ENCODE results near the gene ADSS2.

The ADSS2 gene

GRCh38 chr1:244445320-244446181, 6.2 kb downstream of the ADSS2 start:
- no peak for DNase-seq

DNA sequence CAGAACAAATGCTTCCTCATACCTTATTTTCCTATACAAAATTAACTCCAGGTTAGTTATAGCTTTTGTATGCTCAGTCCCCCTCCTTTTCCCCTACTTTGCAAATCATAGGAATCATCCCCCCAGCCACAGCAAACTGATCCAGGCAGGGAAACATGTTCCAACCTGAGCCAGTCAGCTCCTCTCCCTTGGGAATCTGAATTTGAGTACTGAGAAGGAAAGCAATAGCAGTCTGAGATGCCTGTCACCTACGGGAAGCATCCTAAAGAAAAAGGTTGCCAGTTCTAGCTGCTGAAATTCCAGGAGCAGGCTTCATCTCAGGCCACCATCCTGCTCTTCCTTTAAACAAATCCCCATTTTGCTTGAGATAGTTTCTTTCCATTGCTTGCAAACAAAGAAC, 6.9 kb downstream of the ADSS2 start:
- DNase-seq = no peak

GRCh38 chr1:244442850-244443249, 8.9 kb downstream of the ADSS2 start:
- DNase-seq = no peak

GRCh38 chr1:244439391-244440032, 12.2 kb downstream of the ADSS2 start:
- DNase-seq = no peak

GRCh38 chr1:244437086-244437468, 14.6 kb downstream of the ADSS2 start:
- DNase-seq = no peak

DNA sequence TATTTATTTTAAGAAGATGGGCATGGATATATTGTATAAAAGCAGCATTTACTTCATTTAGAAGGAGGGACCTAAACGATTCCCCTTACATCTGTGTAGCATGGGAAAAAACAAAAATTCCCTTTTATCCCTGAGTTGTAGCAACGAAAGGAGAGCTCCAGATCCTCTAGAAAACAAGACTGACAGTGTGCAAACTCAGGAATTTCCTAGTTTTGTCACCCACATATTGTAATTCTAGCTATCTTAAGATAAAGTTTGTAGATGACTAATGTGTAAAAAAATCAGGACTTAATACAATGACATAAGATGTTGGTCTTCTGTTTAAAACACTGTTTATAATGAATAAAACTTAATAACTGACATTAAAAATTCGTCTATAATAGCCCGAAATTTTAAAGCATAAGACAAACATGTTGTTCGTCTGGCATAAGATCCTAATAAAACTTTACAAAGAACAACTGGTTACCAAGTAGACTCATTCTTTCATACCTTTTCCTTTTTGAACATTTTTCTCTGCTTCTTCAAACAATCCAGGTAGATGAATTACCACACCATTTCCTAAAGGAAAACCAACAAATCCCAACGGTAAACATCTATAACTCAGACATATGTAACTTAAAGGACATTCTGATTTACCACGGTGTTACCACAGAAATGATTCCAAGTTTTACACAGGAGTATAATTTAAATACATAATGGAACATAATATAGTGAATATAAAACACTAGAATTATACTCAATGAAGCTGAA, 15.2 kb downstream of the ADSS2 start:
- DNase-seq = no peak

DNA sequence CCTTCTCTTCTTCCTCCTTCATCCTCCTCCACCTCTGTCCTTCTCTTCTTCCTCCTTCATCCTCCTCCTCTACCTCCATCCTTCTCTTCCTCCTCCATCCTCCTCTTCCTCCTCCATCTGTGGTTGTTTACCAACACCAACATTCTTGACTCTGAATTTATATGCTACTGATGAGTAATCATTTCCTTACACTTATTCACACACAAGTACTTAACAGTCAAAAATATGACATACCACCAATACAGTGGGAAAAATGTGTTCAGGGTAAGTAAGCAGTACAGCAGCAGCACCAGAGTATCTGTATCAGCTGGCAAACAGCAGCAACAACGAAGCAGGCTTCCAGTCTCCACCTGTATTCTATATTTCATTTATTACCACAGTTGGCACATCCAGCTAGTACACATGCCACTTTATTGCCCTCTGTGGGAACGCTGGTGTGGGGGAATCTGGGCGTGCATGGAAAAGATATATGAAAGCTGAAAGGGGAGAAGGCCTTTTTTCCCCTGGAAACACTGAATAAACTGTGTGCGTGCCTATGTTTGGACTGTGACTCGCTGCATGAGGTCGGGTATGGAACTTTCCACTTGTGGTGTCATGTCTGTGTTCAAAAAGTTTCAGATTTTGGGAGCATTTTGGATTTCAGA, 16.0 kb downstream of the ADSS2 start:
- no peak for DNase-seq

GRCh38 chr1:244431166-244431565, 20.5 kb downstream of the ADSS2 start:
- DNase-seq = no peak

DNA sequence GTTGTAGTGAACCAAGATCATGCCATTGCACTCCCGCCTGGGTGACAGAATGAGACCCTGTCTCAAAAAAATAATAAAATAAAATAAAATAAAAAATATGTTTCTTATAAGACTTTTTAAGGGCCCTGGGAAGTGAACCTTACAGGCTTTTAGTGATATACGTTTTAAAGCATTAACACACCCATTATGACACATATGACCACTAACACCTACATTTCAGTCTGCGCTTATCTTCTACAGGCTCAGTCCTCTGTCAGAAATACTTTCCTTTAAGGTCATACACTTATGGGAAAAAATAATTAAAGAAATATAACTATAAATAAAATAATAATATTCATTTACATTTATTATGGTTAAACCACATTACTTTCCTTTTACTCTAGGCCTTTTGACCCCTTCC, 21.9 kb downstream of the ADSS2 start:
- DNase-seq = no peak

DNA sequence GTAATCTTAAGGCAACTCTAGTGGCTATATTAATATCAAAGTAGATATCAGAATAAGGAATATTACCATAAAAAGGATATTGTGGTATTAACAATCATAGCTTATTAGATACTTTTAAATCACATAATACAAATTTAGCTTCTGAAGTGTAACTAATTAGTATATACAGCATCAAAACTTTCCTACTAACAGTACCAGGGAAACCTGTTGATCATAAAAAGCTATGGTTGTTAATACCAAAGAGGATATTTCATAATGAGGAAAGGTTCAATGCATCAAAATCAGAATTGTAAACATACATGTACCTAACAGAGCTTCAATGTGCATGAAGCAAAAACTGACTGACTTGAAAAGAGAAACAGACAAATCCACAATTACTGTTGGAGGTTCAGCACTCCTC, 24.1 kb downstream of the ADSS2 start:
- DNase-seq = no peak

GRCh38 chr1:244424649-244425334, 26.9 kb downstream of the ADSS2 start:
- no peak for DNase-seq

GRCh38 chr1:244422174-244422573, 29.5 kb downstream of the ADSS2 start:
- DNase-seq = no peak

GRCh38 chr1:244419024-244419423, 32.7 kb downstream of the ADSS2 start:
- no peak for DNase-seq

GRCh38 chr1:244414543-244414942, 37.2 kb downstream of the ADSS2 start:
- no peak for DNase-seq

GRCh38 chr1:244413736-244414135, 38.0 kb downstream of the ADSS2 start:
- DNase-seq = no peak

DNA sequence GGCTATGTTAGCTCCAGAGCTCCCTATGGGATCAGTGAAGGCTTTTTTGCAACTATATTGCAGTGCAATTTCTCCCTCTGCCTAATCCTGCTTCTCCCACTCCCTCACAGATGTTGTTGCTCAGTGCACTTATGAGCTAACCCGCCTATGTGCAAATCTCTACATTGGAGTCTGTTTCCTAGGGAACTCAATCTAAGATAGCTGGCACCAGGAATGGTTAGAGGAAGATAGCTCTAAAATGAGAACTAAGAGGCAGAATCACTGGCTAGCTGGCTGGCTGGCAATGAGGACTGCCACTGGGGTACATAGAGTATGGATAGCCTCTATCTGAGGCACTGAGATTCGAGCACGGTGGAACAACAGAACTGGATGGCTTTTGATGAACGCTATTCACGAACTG, 39.5 kb downstream of the ADSS2 start:
- no peak for DNase-seq

DNA sequence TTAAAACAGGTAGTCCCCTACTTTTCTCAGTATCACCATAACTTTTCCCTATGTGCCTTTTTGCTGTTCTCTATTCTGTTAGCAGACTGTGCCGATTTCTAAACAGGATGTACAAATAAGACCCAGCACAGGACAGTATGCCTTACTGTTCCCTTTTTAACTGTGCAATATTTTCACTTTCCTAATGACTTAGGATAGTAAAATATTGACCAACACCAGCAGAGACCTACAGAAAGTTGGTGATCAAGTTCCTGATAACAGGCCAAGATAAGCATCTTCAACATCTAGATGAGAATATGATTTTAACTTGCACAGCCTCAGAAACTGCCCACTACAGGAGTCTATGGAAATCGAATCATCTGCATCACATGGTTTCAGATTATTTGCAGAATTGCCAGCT, 42.0 kb downstream of the ADSS2 start:
- DNase-seq = no peak

GRCh38 chr1:244406337-244406736, 45.4 kb downstream of the ADSS2 start:
- no peak for DNase-seq

DNA sequence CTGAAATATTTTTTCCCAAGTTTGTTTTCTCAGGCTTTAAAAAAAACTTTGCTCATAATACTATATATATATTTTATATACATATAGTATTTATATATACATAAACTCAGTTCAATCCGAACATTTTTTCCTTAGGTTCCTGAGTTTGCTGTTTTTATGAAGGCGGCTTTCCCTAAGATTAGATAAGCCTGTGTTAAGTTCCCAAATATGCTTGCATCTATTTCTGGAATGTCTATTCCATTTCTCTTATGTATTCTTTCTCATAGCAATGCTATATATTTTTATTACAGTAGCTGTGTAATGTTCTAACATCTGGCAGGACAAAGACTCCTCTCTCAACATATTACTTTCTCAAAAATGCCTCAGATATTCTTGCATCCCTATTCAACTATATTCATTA, 45.9 kb downstream of the ADSS2 start:
- DNase-seq = no peak

DNA sequence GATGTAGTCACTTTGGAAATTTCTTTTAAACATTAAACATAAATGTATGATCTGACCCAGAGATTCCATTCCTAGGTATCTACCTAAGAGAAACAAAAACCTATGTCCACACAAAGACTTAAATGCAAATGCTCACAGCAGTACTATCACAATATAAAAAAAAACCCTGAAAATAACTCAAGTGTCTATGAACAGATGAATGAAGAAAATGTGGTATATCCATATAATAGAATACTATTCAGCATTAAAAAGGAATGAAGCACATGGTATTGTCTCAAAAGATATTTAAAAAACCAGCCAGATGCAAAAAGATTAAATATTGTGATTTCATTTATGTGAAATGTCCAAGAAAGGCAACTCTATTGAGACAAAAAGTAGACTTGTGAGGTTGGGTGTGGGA, 48.3 kb downstream of the ADSS2 start:
- DNase-seq = no peak

DNA sequence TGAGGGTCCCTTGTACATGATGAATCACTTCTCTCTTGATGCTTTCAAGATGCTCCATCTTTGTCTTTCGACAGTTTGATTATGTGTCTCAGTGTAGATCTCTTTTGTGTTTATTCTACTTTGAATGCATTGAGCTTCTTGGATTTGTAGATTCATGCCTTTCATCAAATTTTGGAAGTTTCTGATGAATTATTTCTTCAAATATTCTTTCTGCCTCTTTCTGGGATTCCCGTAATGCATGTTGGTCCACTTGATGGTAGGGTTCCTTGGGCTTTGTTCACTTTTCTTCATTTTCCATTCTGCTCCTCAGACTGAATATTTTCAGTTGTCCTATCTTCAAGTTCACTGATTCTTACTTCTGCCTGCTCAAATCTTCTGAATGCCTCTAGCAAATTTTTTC, 50.7 kb downstream of the ADSS2 start:
- no peak for DNase-seq

- DNase-seq = no peak
These were observed 54.6 kb downstream of the ADSS2 start for GRCh38 chr1:244397131-244397530.

- DNase-seq = no peak
These were observed 55.7 kb downstream of the ADSS2 start for GRCh38 chr1:244395965-244396364.
